Neural progenitor cell (in vitro differentiated cells): ENCODE data around the gene TMEM53. TPM values are rescaled to one million over a fixed set of nuclear protein-coding genes. Genes with fewer than 3 reads are reported as not detected.

Source experiments
- DNase-seq: peaks from one replicate; pipeline ENCODE4 v3.0.0-alpha.2; 2016; ENCODE audit warnings: low spot score
- H2AFZ ChIP-seq: fragments of 200-600 bp; sonication (generic); replicated peaks from 2 replicates; pipeline ENCODE4 v1.6.1; 2016; ENCODE audit warnings: antibody characterized with exemption
- H3F3A ChIP-seq: fragments of 200-600 bp; sonication (generic); 2 replicates; pipeline ENCODE4 v1.6.1; 2016; ENCODE audit warnings: antibody characterized with exemption, low read depth
- H3K27ac ChIP-seq: fragments of 200-600 bp; sonication (generic); 2 replicates; pipeline ENCODE4 v1.5.1; 2016; ENCODE audit warnings: mild to moderate bottlenecking
- H3K27me3 ChIP-seq: fragments of 200-600 bp; sonication (generic); 2 replicates; pipeline ENCODE4 v1.6.1; 2016; ENCODE audit warnings: mild to moderate bottlenecking, moderate library complexity
- H3K36me3 ChIP-seq: fragments of 200-600 bp; sonication (generic); 2 replicates; pipeline ENCODE4 v1.5.1; 2016
- H3K4me1 ChIP-seq: fragments of 200-600 bp; sonication (generic); 2 replicates; pipeline ENCODE4 v1.6.1; 2016; ENCODE audit warnings: mixed run types
- H3K4me2 ChIP-seq: fragments of 200-600 bp; sonication (generic); 2 replicates; pipeline ENCODE4 v1.6.1; 2016
- H3K4me3 ChIP-seq: fragments of 200-600 bp; sonication (generic); 2 replicates; pipeline ENCODE4 v1.5.1; 2016
- H3K79me2 ChIP-seq: fragments of 200-600 bp; sonication (generic); 2 replicates; pipeline ENCODE4 v1.6.1; 2016; ENCODE audit warnings: low read depth
- H3K9ac ChIP-seq: fragments of 200-600 bp; sonication (generic); 2 replicates; pipeline ENCODE4 v1.6.1; 2016
- H3K9me3 ChIP-seq: fragments of 200-600 bp; sonication (generic); 2 replicates; pipeline ENCODE4 v1.5.1; 2016; ENCODE audit warnings: low read depth
- H4K20me1 ChIP-seq: fragments of 200-600 bp; sonication (generic); 2 replicates; pipeline ENCODE4 v1.6.1; 2016; ENCODE audit warnings: low read depth
- H3K27ac Mint-ChIP-seq: 3 replicates; pipeline ENCODE4 v1.8.0; 2021; ENCODE audit warnings: mixed read lengths
- H3K27me3 Mint-ChIP-seq: 2 replicates; pipeline ENCODE4 v1.8.0; 2022; ENCODE audit warnings: low read depth, mild to moderate bottlenecking, inconsistent platforms, moderate library complexity, mixed read lengths; ENCODE audit not compliant: insufficient read depth
- H3K36me3 Mint-ChIP-seq: 3 replicates; pipeline ENCODE4 v1.8.0; 2021; ENCODE audit warnings: mixed read lengths
- H3K4me1 Mint-ChIP-seq: 3 replicates; pipeline ENCODE4 v1.8.0; 2021; ENCODE audit warnings: mixed read lengths
- H3K4me3 Mint-ChIP-seq: 3 replicates; pipeline ENCODE4 v1.8.0; 2021; ENCODE audit warnings: mild to moderate bottlenecking, moderate library complexity, mixed read lengths
- H3K9me3 Mint-ChIP-seq: 3 replicates; pipeline ENCODE4 v1.8.0; 2020; ENCODE audit warnings: mixed read lengths
- CTCF ChIP-seq: fragments of 200-600 bp; sonication (generic); IDR thresholded peaks from 2 replicates; pipeline ENCODE4 v1.5.1; 2017; ENCODE audit warnings: antibody characterized with exemption, mild to moderate bottlenecking
- EZH2 ChIP-seq: fragments of 200-600 bp; sonication (generic); IDR thresholded peaks from 2 replicates; pipeline ENCODE4 v1.6.1; 2017; ENCODE audit warnings: antibody characterized with exemption, mild to moderate bottlenecking, moderate library complexity
- EZH2phosphoT487 ChIP-seq: fragments of 200-600 bp; sonication (generic); IDR thresholded peaks from 2 replicates; pipeline ENCODE4 v1.6.1; 2017; ENCODE audit warnings: antibody characterized with exemption
- total RNA-seq: library from RNA; depleted of rRNA; stranded (reverse); fragments of >200 nt; gene quantifications from 2 replicates; pipeline ENCODE4 v1.2.3, GENCODE V29; 2015; ENCODE audit warnings: low replicate concordance

Gene TMEM53
- total RNA-seq, 1 donor from 2014 or later: 5.0 TPM

DNA sequence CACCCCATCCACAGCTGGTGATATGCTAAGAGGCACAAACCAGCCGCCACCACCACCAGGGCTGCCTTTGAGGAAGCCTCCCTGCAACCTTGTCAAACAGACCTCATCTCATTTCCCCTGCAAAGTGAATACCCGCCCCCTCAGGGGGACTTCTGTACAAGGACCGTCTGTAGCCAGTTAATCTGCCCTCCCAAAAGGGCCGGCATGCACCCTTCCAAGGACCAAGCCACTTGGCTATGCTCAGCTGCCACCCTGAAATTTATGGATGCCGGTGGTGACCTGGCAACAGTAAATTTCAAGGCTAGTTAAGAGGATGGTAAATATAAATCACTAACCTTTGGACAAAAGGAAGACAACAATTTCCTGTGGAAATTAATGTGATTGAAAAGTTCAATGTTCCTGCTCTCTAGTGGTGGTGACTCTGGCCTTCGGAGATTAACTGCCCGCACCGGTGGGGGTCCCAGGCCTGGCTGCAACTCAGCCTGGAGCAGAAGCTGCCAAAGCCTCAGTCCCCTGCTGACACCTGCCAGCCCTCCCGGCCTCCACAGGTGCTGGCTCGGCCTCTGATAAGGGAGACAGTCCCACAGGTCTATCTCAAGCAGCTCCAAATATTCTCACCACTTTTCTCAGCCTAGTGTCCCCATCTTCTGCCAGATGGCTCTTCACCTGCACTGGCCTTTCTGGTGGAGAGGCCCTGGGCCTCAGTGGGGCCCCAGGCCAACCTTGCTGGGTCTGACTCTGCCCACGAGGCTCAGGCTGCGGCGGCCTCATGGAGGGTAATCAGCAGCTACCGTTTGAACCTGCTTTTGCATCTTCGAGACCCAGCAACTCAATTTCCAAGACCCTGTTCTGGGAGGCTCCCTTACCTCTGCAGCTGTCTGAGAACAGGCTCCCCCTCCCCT is 12.2 kb downstream of the TMEM53 start:
- Histone ChIP-seq H3K9ac (no peak overlapping the region), H3K4me2 (no peak overlapping the region), H4K20me1 (peaks cover 14% of the 10 kb centered on the region), H3K27me3 (no peaks in the 10 kb centered on the region), H3K4me1 (no peaks in the 10 kb centered on the region), H3K27ac (no peak overlapping the region), H3F3A (no peaks in the 10 kb centered on the region), H3K79me2 (no peaks in the 10 kb centered on the region), H3K9me3 (no peaks in the 10 kb centered on the region), H3K4me3 (no peak overlapping the region), H3K36me3 (no peaks in the 10 kb centered on the region), H2AFZ (no peak overlapping the region)
- no peak for DNase-seq
- Mint-ChIP-seq H3K4me1 (peaks cover 21% of the 10 kb centered on the region), H3K36me3 (no peaks in the 10 kb centered on the region), H3K27ac (peak overlapping the region; percentile 58), H3K4me3 (no peak overlapping the region), H3K9me3 (no peaks in the 10 kb centered on the region), H3K27me3 (peaks cover 9% of the 10 kb centered on the region)
- TF ChIP-seq EZH2 (no peak), CTCF (no peak), EZH2phosphoT487 (no peak)

DNA sequence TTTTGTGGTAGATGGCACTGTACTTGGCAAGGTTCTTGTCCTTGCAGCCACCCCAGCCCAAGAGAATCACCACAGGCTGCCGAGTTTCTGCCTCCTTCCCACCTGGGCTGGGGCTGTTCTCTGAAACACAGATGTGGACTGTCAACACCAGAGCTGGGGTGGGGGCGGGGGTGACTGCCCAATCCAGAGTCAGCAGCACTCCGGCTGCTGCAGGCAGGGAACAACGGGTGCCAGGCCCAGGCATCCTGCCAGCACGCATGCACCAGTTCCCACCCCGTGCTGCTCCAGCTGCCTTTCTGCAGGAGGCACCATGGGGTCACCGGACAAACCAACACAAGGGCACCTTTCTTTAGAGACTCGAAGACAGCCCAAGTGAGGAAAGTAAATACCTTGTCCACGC is 14.1 kb downstream of the TMEM53 start:
- no peak for TF ChIP-seq CTCF
- TF ChIP-seq EZH2phosphoT487: no peak
- no peak for TF ChIP-seq EZH2
- no peak overlapping the region for H3K4me3 Mint-ChIP-seq
- Histone ChIP-seq H3K4me3 (no peak overlapping the region), H3K9me3 (no peaks in the 10 kb centered on the region), H3F3A (peaks cover 7% of the 10 kb centered on the region), H2AFZ (no peak overlapping the region), H3K36me3 (no peaks in the 10 kb centered on the region), H3K79me2 (no peaks in the 10 kb centered on the region), H3K4me1 (peaks cover 5% of the 10 kb centered on the region), H4K20me1 (peaks cover 25% of the 10 kb centered on the region), H3K4me2 (no peak overlapping the region), H3K27ac (no peak overlapping the region), H3K27me3 (no peaks in the 10 kb centered on the region), H3K9ac (no peak overlapping the region)
- H3K27ac Mint-ChIP-seq: no peak overlapping the region
- no peak for DNase-seq
- no peaks in the 10 kb centered on the region for H3K9me3 Mint-ChIP-seq
- H3K36me3 Mint-ChIP-seq: no peaks in the 10 kb centered on the region
- peaks cover 11% of the 10 kb centered on the region for H3K27me3 Mint-ChIP-seq
- peaks cover 21% of the 10 kb centered on the region for H3K4me1 Mint-ChIP-seq

DNA sequence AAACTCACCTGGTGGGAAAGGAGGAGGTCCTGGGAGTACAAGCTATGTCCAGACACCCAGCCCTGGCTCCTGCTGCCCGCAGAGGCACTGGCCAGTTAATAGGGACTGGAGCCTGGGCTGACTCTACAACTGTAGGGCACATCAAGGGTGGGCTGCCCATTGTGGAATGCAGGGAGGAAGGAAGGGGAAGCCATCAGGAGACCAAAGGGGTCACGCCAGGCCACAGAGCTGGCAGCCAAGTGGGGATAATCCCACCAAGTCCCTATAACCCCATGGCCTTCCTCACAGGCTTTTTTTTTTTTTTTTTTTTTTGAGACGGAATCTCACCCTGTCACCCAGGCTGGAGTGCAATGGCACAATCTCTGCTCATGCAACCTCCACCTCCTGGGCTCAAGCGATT is 14.7 kb downstream of the TMEM53 start:
- no peak for DNase-seq
- no peak overlapping the region for H2AFZ ChIP-seq
- no peaks in the 10 kb centered on the region for H3K79me2 ChIP-seq
- Mint-ChIP-seq H3K4me1 (peaks cover 21% of the 10 kb centered on the region), H3K27ac (no peak overlapping the region), H3K36me3 (no peaks in the 10 kb centered on the region), H3K9me3 (no peaks in the 10 kb centered on the region), H3K27me3 (peaks cover 11% of the 10 kb centered on the region), H3K4me3 (no peak overlapping the region)
- H3K36me3 ChIP-seq: no peaks in the 10 kb centered on the region
- peaks cover 7% of the 10 kb centered on the region for H3F3A ChIP-seq
- no peaks in the 10 kb centered on the region for H3K9me3 ChIP-seq
- no peak overlapping the region for H3K27ac ChIP-seq
- H3K27me3 ChIP-seq: no peaks in the 10 kb centered on the region
- H3K4me3 ChIP-seq: no peak overlapping the region
- TF ChIP-seq CTCF: no peak
- no peak for TF ChIP-seq EZH2
- TF ChIP-seq EZH2phosphoT487: no peak
- H4K20me1 ChIP-seq: peaks cover 28% of the 10 kb centered on the region
- peaks cover 5% of the 10 kb centered on the region for H3K4me1 ChIP-seq
- H3K4me2 ChIP-seq: no peak overlapping the region
- H3K9ac ChIP-seq: no peak overlapping the region
